ENCODE data around the gene LRRC9. TPM values are rescaled to one million over a fixed set of nuclear protein-coding genes. Genes with fewer than 3 reads are reported as not detected.

LRRC9 gene
- total RNA-seq, 2 experiments from 2014 or later = not detected

DNA sequence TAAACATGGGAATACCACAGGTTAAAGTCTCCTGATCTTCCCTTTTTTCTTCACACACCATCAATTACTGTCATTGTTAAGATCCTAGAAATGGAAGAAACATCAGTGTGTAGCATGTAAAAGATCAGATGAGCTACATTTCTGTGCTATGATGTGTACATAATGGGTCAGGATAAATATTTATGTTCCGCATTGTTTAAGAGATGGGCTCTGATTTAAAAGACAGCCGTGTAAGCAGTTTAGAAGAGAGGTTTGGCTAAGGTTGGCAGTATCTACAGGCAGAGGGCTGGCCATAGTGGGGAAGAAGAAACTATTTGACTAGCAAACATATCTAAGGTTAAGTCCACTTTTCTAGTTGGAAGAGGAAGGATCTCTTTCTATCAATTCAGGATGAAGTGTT, 49.4 kb downstream of the LRRC9 start:
- Histone ChIP-seq H3K36me3 (ENCODE audit: insufficient read depth, low read length) (no peaks in the 10 kb centered on the region), H3K27ac (ENCODE audit: low read depth in 1 of 2, low read length in 2 of 2) (no peak overlapping the region), H3K27me3 (ENCODE audit: control insufficient read depth in 1 of 2, insufficient read depth in 2 of 2, low read length in 2 of 2) (no peaks in the 10 kb centered on the region), H3K4me3 (ENCODE audit: low read length) (no peak overlapping the region), H3K4me1 (ENCODE audit: insufficient read depth, low read length) (peaks cover 8% of the 10 kb centered on the region), H3K9me3 (ENCODE audit: control insufficient read depth in 1 of 2, insufficient read depth in 1 of 2, low read length in 2 of 2) (no peaks in the 10 kb centered on the region)
- H3K36me3 Mint-ChIP-seq (ENCODE audit: low read depth) = peaks cover 8% of the 10 kb centered on the region
- ChIA-PET CTCF (no interaction called here), POLR2A (no interaction called here)
- peaks cover 7% of the 10 kb centered on the region for H3K27me3 Mint-ChIP-seq
- ATAC-seq (ENCODE audit: poor library complexity) (no peak), DNase-seq (no peak)
- H3K4me1 Mint-ChIP-seq (ENCODE audit: low read depth) = peaks cover 12% of the 10 kb centered on the region
- TF ChIP-seq, protein P1, sequence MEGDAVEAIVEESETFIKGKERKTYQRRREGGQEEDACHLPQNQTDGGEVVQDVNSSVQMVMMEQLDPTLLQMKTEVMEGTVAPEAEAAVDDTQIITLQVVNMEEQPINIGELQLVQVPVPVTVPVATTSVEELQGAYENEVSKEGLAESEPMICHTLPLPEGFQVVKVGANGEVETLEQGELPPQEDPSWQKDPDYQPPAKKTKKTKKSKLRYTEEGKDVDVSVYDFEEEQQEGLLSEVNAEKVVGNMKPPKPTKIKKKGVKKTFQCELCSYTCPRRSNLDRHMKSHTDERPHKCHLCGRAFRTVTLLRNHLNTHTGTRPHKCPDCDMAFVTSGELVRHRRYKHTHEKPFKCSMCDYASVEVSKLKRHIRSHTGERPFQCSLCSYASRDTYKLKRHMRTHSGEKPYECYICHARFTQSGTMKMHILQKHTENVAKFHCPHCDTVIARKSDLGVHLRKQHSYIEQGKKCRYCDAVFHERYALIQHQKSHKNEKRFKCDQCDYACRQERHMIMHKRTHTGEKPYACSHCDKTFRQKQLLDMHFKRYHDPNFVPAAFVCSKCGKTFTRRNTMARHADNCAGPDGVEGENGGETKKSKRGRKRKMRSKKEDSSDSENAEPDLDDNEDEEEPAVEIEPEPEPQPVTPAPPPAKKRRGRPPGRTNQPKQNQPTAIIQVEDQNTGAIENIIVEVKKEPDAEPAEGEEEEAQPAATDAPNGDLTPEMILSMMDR (IDR thresholded peaks at IDR 0.05) = no peak
- intact Hi-C loops (cut with DNase I, micrococcal nuclease) = loop anchor here in 1 of 2 experiments (5.0 to 10.0 kb wide), 6 partner anchors 98 to 845 kb away; partner anchors contain the start of genes JKAMP, L3HYPDH and PCNX4
- H3K9me3 Mint-ChIP-seq = peaks cover 2% of the 10 kb centered on the region
- H3K4me3 Mint-ChIP-seq = no peak overlapping the region
- H3K27ac Mint-ChIP-seq = no peak overlapping the region

GRCh38 chr14:59981564-59981963, 61.6 kb downstream of the LRRC9 start:
- Histone ChIP-seq H3K9me3 (ENCODE audit: control insufficient read depth in 1 of 2, insufficient read depth in 1 of 2, low read length in 2 of 2) (no peaks in the 10 kb centered on the region), H3K4me1 (ENCODE audit: insufficient read depth, low read length) (no peaks in the 10 kb centered on the region), H3K36me3 (ENCODE audit: insufficient read depth, low read length) (no peaks in the 10 kb centered on the region), H3K27me3 (ENCODE audit: control insufficient read depth in 1 of 2, insufficient read depth in 2 of 2, low read length in 2 of 2) (no peaks in the 10 kb centered on the region), H3K27ac (ENCODE audit: low read depth in 1 of 2, low read length in 2 of 2) (no peak overlapping the region), H3K4me3 (ENCODE audit: low read length) (no peak overlapping the region)
- CTCF ChIA-PET = no interaction called here
- no peak overlapping the region for H3K27ac Mint-ChIP-seq
- H3K36me3 Mint-ChIP-seq (ENCODE audit: low read depth) = no peaks in the 10 kb centered on the region
- TF ChIP-seq, protein P1 (IDR thresholded peaks at IDR 0.05) = no peak
- H3K27me3 Mint-ChIP-seq = peaks cover 5% of the 10 kb centered on the region
- no peak overlapping the region for H3K4me3 Mint-ChIP-seq
- intact Hi-C loops (cut with DNase I, micrococcal nuclease) = no loop called here
- no peaks in the 10 kb centered on the region for H3K9me3 Mint-ChIP-seq
- no peak for ATAC-seq (ENCODE audit: poor library complexity)
- POLR2A ChIA-PET = no interaction called here
- DNase-seq = no peak
- H3K4me1 Mint-ChIP-seq (ENCODE audit: low read depth) = no peaks in the 10 kb centered on the region

GRCh38 chr14:59983048-59983447, 63.1 kb downstream of the LRRC9 start:
- Histone ChIP-seq H3K27me3 (ENCODE audit: control insufficient read depth in 1 of 2, insufficient read depth in 2 of 2, low read length in 2 of 2) (no peaks in the 10 kb centered on the region), H3K27ac (ENCODE audit: low read depth in 1 of 2, low read length in 2 of 2) (no peak overlapping the region), H3K4me1 (ENCODE audit: insufficient read depth, low read length) (no peaks in the 10 kb centered on the region), H3K9me3 (ENCODE audit: control insufficient read depth in 1 of 2, insufficient read depth in 1 of 2, low read length in 2 of 2) (no peaks in the 10 kb centered on the region), H3K4me3 (ENCODE audit: low read length) (no peak overlapping the region), H3K36me3 (ENCODE audit: insufficient read depth, low read length) (no peaks in the 10 kb centered on the region)
- H3K27ac Mint-ChIP-seq = no peak overlapping the region
- intact Hi-C loops (cut with DNase I, micrococcal nuclease) = no loop called here
- no peaks in the 10 kb centered on the region for H3K36me3 Mint-ChIP-seq (ENCODE audit: low read depth)
- no peak overlapping the region for H3K4me3 Mint-ChIP-seq
- DNase-seq (no peak), ATAC-seq (ENCODE audit: poor library complexity) (no peak)
- no peaks in the 10 kb centered on the region for H3K4me1 Mint-ChIP-seq (ENCODE audit: low read depth)
- TF ChIP-seq, protein P1 (IDR thresholded peaks at IDR 0.05) = no peak
- CTCF ChIA-PET = interaction anchor here (1.5 kb wide), 1 partner anchor 18 kb away, joined by 4 read pairs; no protein-coding TSS in a partner anchor
- H3K9me3 Mint-ChIP-seq = no peaks in the 10 kb centered on the region
- peaks cover 4% of the 10 kb centered on the region for H3K27me3 Mint-ChIP-seq
- POLR2A ChIA-PET = no interaction called here
